SH-SY5Y (cell line): ENCODE measurements around the gene COPZ1.

Source experiments
- GATA2 ChIP-seq: IDR thresholded peaks from 2 replicates; pipeline ENCODE4 v1.6.1; 2011; ENCODE audit warnings: mild to moderate bottlenecking, low read depth, low read length
- GATA3 ChIP-seq: IDR thresholded peaks from 2 replicates; pipeline ENCODE4 v1.6.1; 2011; ENCODE audit warnings: low read depth, mild to moderate bottlenecking, low read length, moderate library complexity

GRCh38 chr12:54304187-54304810 is 20.6 kb upstream of the COPZ1 start:
- no peak for TF ChIP-seq GATA2
- no peak for TF ChIP-seq GATA3
